Gastroesophageal sphincter (tissue), 4 donors: ENCODE results near the gene ARHGAP28. TPM values are rescaled to one million over a fixed set of nuclear protein-coding genes. Genes with fewer than 3 reads are reported as not detected.
A peak's percentile ranks its signal among the peaks of the same experiment; 100 is the strongest.

Experiments used
- ATAC-seq: fragments of 150-250 bp; one replicate; pipeline ENCODE4 v1.9.1; 2016; ENCODE audit warnings: mild to moderate bottlenecking, moderate library complexity
- H3K27ac ChIP-seq, 4 donors: fragments of 200-600 bp; sonication (generic) in 3 of 4; 1 replicate in 3 of 4; 2 replicates in 1 of 4; pipeline ENCODE4 v1.5.1; 2016 to 2019
- H3K27me3 ChIP-seq: fragments of 200-600 bp; sonication (generic); one replicate; pipeline ENCODE4 v1.5.1; 2019
- H3K36me3 ChIP-seq, 2 donors: fragments of 200-600 bp; sonication (generic); one replicate each; pipeline ENCODE4 v1.5.1; 2019; ENCODE audit warnings: control low read depth in 1 of 2
- H3K4me1 ChIP-seq, 3 donors: fragments of 200-600 bp; sonication (generic); 1 replicate in 2 of 3; 2 replicates in 1 of 3; pipeline ENCODE4 v1.5.1; 2016 to 2019; ENCODE audit warnings: control low read depth in 2 of 3
- H3K4me3 ChIP-seq, 2 donors: fragments of 200-600 bp; sonication (generic); one replicate each; pipeline ENCODE4 v1.5.1; 2019; ENCODE audit warnings: mild to moderate bottlenecking in 1 of 2, moderate library complexity in 1 of 2
- H3K9me3 ChIP-seq, 3 donors: fragments of 200-600 bp; sonication (generic); one replicate each; pipeline ENCODE4 v1.5.1; 2017 to 2019; ENCODE audit warnings: control low read depth in 2 of 3
- CTCF ChIP-seq, 4 experiments: fragments of 200-600 bp in 2 of 4; fragments of 450-650 bp in 2 of 4; sonication (generic) in 1 of 4; IDR thresholded peaks; one replicate each; pipeline ENCODE4 v1.5.1; 2017 to 2019; ENCODE audit warnings: antibody characterized with exemption in 4 of 4, mild to moderate bottlenecking in 2 of 4, moderate library complexity in 2 of 4
- EP300 ChIP-seq: sonication (generic); formaldehyde crosslinking; IDR thresholded peaks from one replicate; pipeline ENCODE4 v1.6.1; 2017; ENCODE audit warnings: antibody characterized with exemption, mild to moderate bottlenecking
- POLR2A ChIP-seq, 2 donors: fragments of 450-650 bp; IDR thresholded peaks; one replicate each; pipeline ENCODE4 v1.6.1; 2017; ENCODE audit warnings: antibody characterized with exemption in 2 of 2, mild to moderate bottlenecking in 2 of 2, moderate library complexity in 1 of 2
- POLR2AphosphoS5 ChIP-seq: sonication (generic); formaldehyde crosslinking; IDR thresholded peaks from one replicate; pipeline ENCODE4 v1.6.1; 2017; ENCODE audit warnings: antibody characterized with exemption
- WGBS, 2 donors: methylation state at CpG; one replicate each; pipeline ENCODE4 v1.1.5; 2018; ENCODE audit warnings: low coverage in 1 of 2; 5-methylcytosine and 5-hydroxymethylcytosine counted together
- total RNA-seq, 4 donors: library from RNA; depleted of rRNA; stranded (reverse); fragments of >200 nt; gene quantifications; one replicate each; pipeline ENCODE4 v1.1.0, GENCODE V29; 2016

The ARHGAP28 gene
- total RNA-seq, 4 donors from 2014 or later = 0.35 to 1.9 (median 1.1) TPM

- Histone ChIP-seq H3K4me1 (no peaks in the 10 kb centered on the region), H3K4me3 (no peak overlapping the region), H3K9me3 (no peaks in the 10 kb centered on the region), H3K27me3 (peaks cover 18% of the 10 kb centered on the region), H3K27ac (no peak overlapping the region), H3K36me3 (no peaks in the 10 kb centered on the region)
- ATAC-seq = peak; percentile 20
- WGBS, 2 donors = 50 to 82% methylated on average over 10 to 14 of the region's 37 CpGs
- TF ChIP-seq EP300 (no peak), CTCF (IDR thresholded peaks at IDR 0.05) (peak in 3 of 4 experiments; percentile 40 to 56 (median 44))
These were observed 190.8 kb downstream of the ARHGAP28 start for GRCh38 chr18:6920099-6920955.

GRCh38 chr18:6921571-6921970 is 192.1 kb downstream of the ARHGAP28 start:
- TF ChIP-seq POLR2A (IDR thresholded peaks at IDR 0.05) (no peak), CTCF (IDR thresholded peaks at IDR 0.05) (no peak), EP300 (no peak), POLR2AphosphoS5 (no peak)
- no peaks in the 10 kb centered on the region for H3K36me3 ChIP-seq
- no peaks in the 10 kb centered on the region for H3K9me3 ChIP-seq
- H3K27ac ChIP-seq = no peak overlapping the region
- H3K4me3 ChIP-seq = no peak overlapping the region
- no peaks in the 10 kb centered on the region for H3K4me1 ChIP-seq
- no peak for ATAC-seq
- H3K27me3 ChIP-seq = peaks cover 16% of the 10 kb centered on the region

GRCh38 chr18:6923220-6923619 is 193.7 kb downstream of the ARHGAP28 start:
- WGBS, 2 donors = 88 to 100% methylated on average over 1 of the region's 1 CpG
- ATAC-seq = no peak
- H3K27me3 ChIP-seq = peaks cover 5% of the 10 kb centered on the region
- H3K4me1 ChIP-seq = no peaks in the 10 kb centered on the region
- H3K27ac ChIP-seq = no peak overlapping the region
- TF ChIP-seq CTCF (IDR thresholded peaks at IDR 0.05) (no peak), POLR2AphosphoS5 (no peak), POLR2A (IDR thresholded peaks at IDR 0.05) (no peak), EP300 (no peak)
- no peaks in the 10 kb centered on the region for H3K9me3 ChIP-seq
- H3K4me3 ChIP-seq = no peak overlapping the region
- no peaks in the 10 kb centered on the region for H3K36me3 ChIP-seq

DNA sequence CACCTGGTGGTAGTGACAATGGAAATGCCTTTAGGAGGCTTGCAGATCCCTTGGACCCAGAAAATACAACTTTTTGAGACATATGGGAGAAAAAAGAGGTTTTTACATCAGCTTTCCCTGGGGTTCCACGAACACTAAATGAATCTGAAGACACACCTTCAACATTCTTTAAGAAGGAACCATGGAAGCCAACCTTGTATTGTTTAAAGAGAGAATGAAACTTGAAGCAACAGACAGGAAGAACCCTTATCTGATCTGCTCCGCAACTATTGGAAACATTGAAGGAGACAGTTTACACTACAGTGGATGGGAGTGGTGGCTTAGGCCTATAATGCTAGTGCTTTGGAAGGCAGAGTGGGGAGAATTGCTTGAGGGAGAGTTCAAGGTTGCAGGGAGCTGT is 197.6 kb downstream of the ARHGAP28 start:
- ATAC-seq = no peak
- WGBS, 2 donors = 63 to 94% methylated on average over 2 of the region's 2 CpGs

More for the DNA sequence above, 197.6 kb downstream of the ARHGAP28 start:
- no peak overlapping the region for H3K27ac ChIP-seq
- TF ChIP-seq POLR2AphosphoS5 (no peak), POLR2A (IDR thresholded peaks at IDR 0.05) (no peak), CTCF (IDR thresholded peaks at IDR 0.05) (no peak), EP300 (no peak)
- no peak overlapping the region for H3K4me3 ChIP-seq
- H3K4me1 ChIP-seq = no peaks in the 10 kb centered on the region
- no peaks in the 10 kb centered on the region for H3K9me3 ChIP-seq
- no peaks in the 10 kb centered on the region for H3K27me3 ChIP-seq
- H3K36me3 ChIP-seq = no peaks in the 10 kb centered on the region
